C4-2B (cell line): ENCODE data around the gene WDR36.

ENCODE experiments used
- CTCF ChIP-seq: fragments of 450-650 bp; conservative IDR thresholded peaks from 2 replicates; pipeline ENCODE4 v1.5.1; 2017; ENCODE audit warnings: mild to moderate bottlenecking
- ZFX ChIP-seq: fragments of 450-650 bp; IDR thresholded peaks from 2 replicates; pipeline ENCODE4 v1.6.1; 2017

GRCh38 chr5:111120911-111121310, 28.8 kb downstream of the WDR36 start:
- TF ChIP-seq CTCF: no peak
- no peak for TF ChIP-seq ZFX
